MCF 10A (cell line): ENCODE data around the gene TMEM238. TPM values are rescaled to one million over a fixed set of nuclear protein-coding genes. Genes with fewer than 3 reads are reported as not detected.

ENCODE experiments used
- BruUV-seq: library from RNA; stranded (reverse); fragments of 400-500 nt; replicated peaks from 2 replicates; lab custom pipeline; 2021; lab: Mats Ljungman, UMichigan
- CTCF ChIA-PET: fragments of 300-600 bp; sonication (Branson Sonifier 250); formaldehyde crosslinking; extraction: SDS; loops from one replicate; lab custom pipeline; 2021; ENCODE audit warnings: antibody characterized with exemption, inconsistent platforms; lab: Yijun Ruan, JAX
- POLR2A ChIA-PET: fragments of 300-600, 350-650 bp; sonication (Branson Sonifier 250); formaldehyde crosslinking; extraction: SDS; loops from one replicate; lab custom pipeline; 2020; ENCODE audit warnings: antibody characterized with exemption, inconsistent platforms; lab: Yijun Ruan, JAX
- DNase-seq: peaks from one replicate; pipeline ENCODE4 v3.0.0-alpha.2; 2018; ENCODE audit not compliant: unreplicated experiment
- H3K27ac Mint-ChIP-seq: one replicate; pipeline ENCODE4 v1.8.0; 2022; ENCODE audit warnings: mild to moderate bottlenecking, low read depth, mixed read lengths; ENCODE audit not compliant: unreplicated experiment
- H3K27me3 Mint-ChIP-seq: one replicate; pipeline ENCODE4 v1.8.0; 2022; ENCODE audit warnings: mixed read lengths; ENCODE audit not compliant: insufficient read depth, unreplicated experiment
- H3K36me3 Mint-ChIP-seq: one replicate; pipeline ENCODE4 v1.8.0; 2022; ENCODE audit warnings: mild to moderate bottlenecking, moderate library complexity, mixed read lengths; ENCODE audit not compliant: insufficient read depth, unreplicated experiment
- H3K4me1 Mint-ChIP-seq: one replicate; pipeline ENCODE4 v1.8.0; 2022; ENCODE audit warnings: mixed read lengths; ENCODE audit not compliant: insufficient read depth, unreplicated experiment
- H3K4me3 Mint-ChIP-seq: one replicate; pipeline ENCODE4 v1.8.0; 2022; ENCODE audit warnings: mild to moderate bottlenecking, moderate library complexity, mixed read lengths; ENCODE audit not compliant: unreplicated experiment
- H3K9me3 Mint-ChIP-seq: one replicate; pipeline ENCODE4 v1.8.0; 2022; ENCODE audit warnings: mixed read lengths; ENCODE audit not compliant: unreplicated experiment
- intact Hi-C: fragments of 100-400 bp; cut with micrococcal nuclease; formaldehyde crosslinking; loops from 2 replicates; pipeline ENCODE4 v1.14.1; 2022
- total RNA-seq: library from RNA; stranded (reverse); gene quantifications from 2 replicates; pipeline ENCODE4 v1.2.3, GENCODE V29; 2022
- TF ChIP-seq, protein P1 (sequence below): fragments of 200-600 bp; IDR thresholded peaks from one replicate; pipeline ENCODE4 v1.8.0; 2022; ENCODE audit warnings: antibody characterized with exemption, mild to moderate bottlenecking; ENCODE audit not compliant: unreplicated experiment

TMEM238 gene
- total RNA-seq, 1 experiment from 2014 or later, result 14.9 TPM

DNA sequence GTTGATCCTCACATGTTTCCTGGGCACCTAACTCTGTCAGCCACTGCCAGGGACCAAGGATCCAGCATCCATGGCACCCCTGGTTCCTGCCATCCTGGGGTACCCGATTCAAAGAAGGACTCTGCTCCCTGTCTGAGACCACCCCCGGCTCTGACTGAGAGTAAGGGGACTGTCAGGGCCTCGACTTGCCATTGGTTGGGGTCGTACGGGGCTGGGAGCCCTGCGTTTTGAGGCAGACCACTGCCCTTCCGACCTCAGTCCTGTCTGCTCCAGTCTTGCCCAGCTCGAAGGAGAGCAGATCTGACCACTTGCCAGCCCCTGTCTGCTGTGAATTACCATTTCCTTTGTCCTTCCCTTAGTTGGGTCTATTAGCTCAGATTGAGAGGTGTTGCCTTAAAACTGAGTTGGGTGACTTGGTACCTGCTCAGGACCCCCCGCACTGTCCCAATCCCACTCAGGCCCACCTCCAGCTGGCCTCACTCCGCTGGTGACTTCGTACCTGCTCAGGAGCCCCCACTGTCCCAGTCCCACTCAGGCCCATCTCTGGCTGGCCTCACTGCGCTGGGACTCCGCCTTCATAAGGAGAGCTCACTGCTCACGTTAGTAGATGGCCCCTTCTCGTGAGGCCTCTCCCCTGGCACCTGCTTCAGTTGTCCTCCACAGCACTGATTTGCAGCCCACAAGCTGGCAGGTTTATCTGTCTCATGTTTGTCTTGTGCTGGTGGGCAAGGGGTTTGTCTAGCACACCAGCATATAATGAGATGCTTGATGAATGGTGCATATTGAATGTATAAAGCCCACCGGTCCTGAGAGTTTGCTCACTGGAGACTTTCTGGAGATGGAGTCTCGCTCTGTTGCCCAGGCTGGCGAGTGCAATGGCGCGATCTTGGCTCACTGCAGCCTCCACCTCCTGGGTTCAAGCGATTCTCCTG is 5.6 kb upstream of the TMEM238 start:
- TF ChIP-seq, protein P1, sequence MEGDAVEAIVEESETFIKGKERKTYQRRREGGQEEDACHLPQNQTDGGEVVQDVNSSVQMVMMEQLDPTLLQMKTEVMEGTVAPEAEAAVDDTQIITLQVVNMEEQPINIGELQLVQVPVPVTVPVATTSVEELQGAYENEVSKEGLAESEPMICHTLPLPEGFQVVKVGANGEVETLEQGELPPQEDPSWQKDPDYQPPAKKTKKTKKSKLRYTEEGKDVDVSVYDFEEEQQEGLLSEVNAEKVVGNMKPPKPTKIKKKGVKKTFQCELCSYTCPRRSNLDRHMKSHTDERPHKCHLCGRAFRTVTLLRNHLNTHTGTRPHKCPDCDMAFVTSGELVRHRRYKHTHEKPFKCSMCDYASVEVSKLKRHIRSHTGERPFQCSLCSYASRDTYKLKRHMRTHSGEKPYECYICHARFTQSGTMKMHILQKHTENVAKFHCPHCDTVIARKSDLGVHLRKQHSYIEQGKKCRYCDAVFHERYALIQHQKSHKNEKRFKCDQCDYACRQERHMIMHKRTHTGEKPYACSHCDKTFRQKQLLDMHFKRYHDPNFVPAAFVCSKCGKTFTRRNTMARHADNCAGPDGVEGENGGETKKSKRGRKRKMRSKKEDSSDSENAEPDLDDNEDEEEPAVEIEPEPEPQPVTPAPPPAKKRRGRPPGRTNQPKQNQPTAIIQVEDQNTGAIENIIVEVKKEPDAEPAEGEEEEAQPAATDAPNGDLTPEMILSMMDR, result no peak
- POLR2A ChIA-PET, result interaction anchor here (0.6 to 7.2 kb wide), 5 partner anchors 18 to 702 kb away, joined by 3 to 57 read pairs (median 4); partner anchors contain the start of genes PPP6R1 and UBE2S
- CTCF ChIA-PET, result interaction anchor here (0.6 to 3.2 kb wide), 9 partner anchors 29 to 169 kb away, joined by 3 to 21 read pairs (median 3); partner anchors contain the start of gene KMT5C
- Mint-ChIP-seq H3K9me3 (no peaks in the 10 kb centered on the region), H3K27ac (no peak overlapping the region), H3K36me3 (peaks cover 77% of the 10 kb centered on the region), H3K4me1 (peaks cover 21% of the 10 kb centered on the region), H3K27me3 (no peaks in the 10 kb centered on the region), H3K4me3 (no peak overlapping the region)
- no TSS peak for BruUV-seq
- intact Hi-C loops, result no loop called here
- no peak for DNase-seq

GRCh38 chr19:55387736-55388497 is 3.8 kb upstream of the TMEM238 start:
- peaks cover 77% of the 10 kb centered on the region for H3K36me3 Mint-ChIP-seq
- H3K27me3 Mint-ChIP-seq, result no peaks in the 10 kb centered on the region
- peak overlapping the region; percentile 93 for H3K27ac Mint-ChIP-seq
- ChIA-PET POLR2A (interaction anchor here (0.6 to 7.2 kb wide), 10 partner anchors 12 to 255 kb away, joined by 3 to 98 read pairs (median 4); partner anchors contain the start of genes ISOC2, KMT5C and UBE2S), CTCF (interaction anchor here (0.6 to 2.2 kb wide), 13 partner anchors 10 to 244 kb away, joined by 3 to 13 read pairs (median 4); no protein-coding TSS in a partner anchor)
- DNase-seq, result no peak
- H3K4me3 Mint-ChIP-seq, result peak overlapping the region; percentile 89
- TF ChIP-seq, protein P1, result no peak
- no peaks in the 10 kb centered on the region for H3K9me3 Mint-ChIP-seq
- H3K4me1 Mint-ChIP-seq, result peaks cover 26% of the 10 kb centered on the region
- intact Hi-C loops, result no loop called here
- no TSS peak for BruUV-seq

- peaks cover 40% of the 10 kb centered on the region for H3K4me1 Mint-ChIP-seq
- TF ChIP-seq, protein P1, result no peak
- no peak for DNase-seq
- no TSS peak for BruUV-seq
- no peaks in the 10 kb centered on the region for H3K27me3 Mint-ChIP-seq
- CTCF ChIA-PET, result interaction anchor here (0.6 to 2.2 kb wide), 7 partner anchors 9 to 101 kb away, joined by 3 to 13 read pairs (median 4); no protein-coding TSS in a partner anchor
- H3K4me3 Mint-ChIP-seq, result peak overlapping the region; percentile 89
- H3K27ac Mint-ChIP-seq, result peak overlapping the region; percentile 93
- H3K36me3 Mint-ChIP-seq, result peaks cover 69% of the 10 kb centered on the region
- POLR2A ChIA-PET, result interaction anchor here (0.7 to 7.2 kb wide), 9 partner anchors 13 to 94 kb away, joined by 3 to 98 read pairs (median 4); partner anchors contain the start of genes KMT5C and UBE2S
- intact Hi-C loops, result no loop called here
- no peaks in the 10 kb centered on the region for H3K9me3 Mint-ChIP-seq
Measured at GRCh38 chr19:55386493-55386971, 2.4 kb upstream of the TMEM238 start.
